ENCODE measurements around the gene SMG9. TPM values are rescaled to one million over a fixed set of nuclear protein-coding genes. Genes with fewer than 3 reads are reported as not detected.

The SMG9 gene
- total RNA-seq, 1 donor from 2014 or later, result 22.1 TPM

GRCh38 chr19:43697295-43697694 is 57.5 kb downstream of the SMG9 start:
- no peak overlapping the region for H3K4me3 ChIP-seq (ENCODE audit: low read depth, low read length)
- no peak for DNase-seq (ENCODE audit: low read depth)
- peaks cover 9% of the 10 kb centered on the region for H3K27me3 ChIP-seq (ENCODE audit: control insufficient read depth, insufficient read depth, low read length)
- no peak for TF ChIP-seq CTCF (IDR thresholded peaks at IDR 0.05; ENCODE audit: insufficient read depth, low read length, poor library complexity, severe bottlenecking)
- H3K36me3 ChIP-seq (ENCODE audit: control insufficient read depth, insufficient read depth, low read length), result no peaks in the 10 kb centered on the region

GRCh38 chr19:43695985-43696704 is 58.6 kb downstream of the SMG9 start:
- no peaks in the 10 kb centered on the region for H3K36me3 ChIP-seq (ENCODE audit: control insufficient read depth, insufficient read depth, low read length)
- no peak for TF ChIP-seq CTCF (IDR thresholded peaks at IDR 0.05; ENCODE audit: insufficient read depth, low read length, poor library complexity, severe bottlenecking)
- H3K4me3 ChIP-seq (ENCODE audit: low read depth, low read length), result no peak overlapping the region
- DNase-seq (ENCODE audit: low read depth), result no peak
- H3K27me3 ChIP-seq (ENCODE audit: control insufficient read depth, insufficient read depth, low read length), result peaks cover 9% of the 10 kb centered on the region

GRCh38 chr19:43694553-43694952 is 60.2 kb downstream of the SMG9 start:
- no peaks in the 10 kb centered on the region for H3K36me3 ChIP-seq (ENCODE audit: control insufficient read depth, insufficient read depth, low read length)
- H3K27me3 ChIP-seq (ENCODE audit: control insufficient read depth, insufficient read depth, low read length), result peaks cover 9% of the 10 kb centered on the region
- no peak for DNase-seq (ENCODE audit: low read depth)
- H3K4me3 ChIP-seq (ENCODE audit: low read depth, low read length), result no peak overlapping the region
- TF ChIP-seq CTCF (IDR thresholded peaks at IDR 0.05; ENCODE audit: insufficient read depth, low read length, poor library complexity, severe bottlenecking), result no peak

- Histone ChIP-seq H3K4me3 (ENCODE audit: low read depth, low read length) (no peak overlapping the region), H3K27me3 (ENCODE audit: control insufficient read depth, insufficient read depth, low read length) (peaks cover 6% of the 10 kb centered on the region), H3K36me3 (ENCODE audit: control insufficient read depth, insufficient read depth, low read length) (no peaks in the 10 kb centered on the region)
- no peak for DNase-seq (ENCODE audit: low read depth)
- no peak for TF ChIP-seq CTCF (IDR thresholded peaks at IDR 0.05; ENCODE audit: insufficient read depth, low read length, poor library complexity, severe bottlenecking)
Measured at GRCh38 chr19:43692877-43693276, 61.9 kb downstream of the SMG9 start.

GRCh38 chr19:43692385-43692784 is 62.4 kb downstream of the SMG9 start:
- DNase-seq (ENCODE audit: low read depth), result no peak
- TF ChIP-seq CTCF (IDR thresholded peaks at IDR 0.05; ENCODE audit: insufficient read depth, low read length, poor library complexity, severe bottlenecking), result no peak
- Histone ChIP-seq H3K36me3 (ENCODE audit: control insufficient read depth, insufficient read depth, low read length) (no peaks in the 10 kb centered on the region), H3K27me3 (ENCODE audit: control insufficient read depth, insufficient read depth, low read length) (peaks cover 4% of the 10 kb centered on the region), H3K4me3 (ENCODE audit: low read depth, low read length) (no peak overlapping the region)

- DNase-seq (ENCODE audit: low read depth), result no peak
Measured at GRCh38 chr19:43691755-43692154, 63.0 kb downstream of the SMG9 start.

More at GRCh38 chr19:43691755-43692154, 63.0 kb downstream of the SMG9 start:
- Histone ChIP-seq H3K4me3 (ENCODE audit: low read depth, low read length) (no peak overlapping the region), H3K27me3 (ENCODE audit: control insufficient read depth, insufficient read depth, low read length) (peaks cover 2% of the 10 kb centered on the region), H3K36me3 (ENCODE audit: control insufficient read depth, insufficient read depth, low read length) (no peaks in the 10 kb centered on the region)
- TF ChIP-seq CTCF (IDR thresholded peaks at IDR 0.05; ENCODE audit: insufficient read depth, low read length, poor library complexity, severe bottlenecking), result no peak
